Fibroblast of mammary gland (primary cell): ENCODE results near the gene EED.
"Not testable (repeated sequence)": the region's sequence is repeated elsewhere in the genome, so short reads cannot be mapped to it uniquely, and the experiment has no call there.

Experiments
- DNase-seq: peaks from one replicate; pipeline ENCODE4 v3.0.0-alpha.2; 2010; ENCODE audit warnings: low read depth
- H3K4me3 ChIP-seq: 2 replicates; pipeline ENCODE4 v1.5.1; 2011; ENCODE audit warnings: low read depth, mild to moderate bottlenecking, low read length, moderate library complexity; ENCODE audit not compliant: control insufficient read depth
- TF ChIP-seq, protein P1 (sequence below): conservative IDR thresholded peaks from 2 replicates; pipeline ENCODE4 v1.5.1; 2011; ENCODE audit warnings: low read depth, low read length, inconsistent platforms; ENCODE audit not compliant: control insufficient read depth, insufficient read depth

EED gene

DNA sequence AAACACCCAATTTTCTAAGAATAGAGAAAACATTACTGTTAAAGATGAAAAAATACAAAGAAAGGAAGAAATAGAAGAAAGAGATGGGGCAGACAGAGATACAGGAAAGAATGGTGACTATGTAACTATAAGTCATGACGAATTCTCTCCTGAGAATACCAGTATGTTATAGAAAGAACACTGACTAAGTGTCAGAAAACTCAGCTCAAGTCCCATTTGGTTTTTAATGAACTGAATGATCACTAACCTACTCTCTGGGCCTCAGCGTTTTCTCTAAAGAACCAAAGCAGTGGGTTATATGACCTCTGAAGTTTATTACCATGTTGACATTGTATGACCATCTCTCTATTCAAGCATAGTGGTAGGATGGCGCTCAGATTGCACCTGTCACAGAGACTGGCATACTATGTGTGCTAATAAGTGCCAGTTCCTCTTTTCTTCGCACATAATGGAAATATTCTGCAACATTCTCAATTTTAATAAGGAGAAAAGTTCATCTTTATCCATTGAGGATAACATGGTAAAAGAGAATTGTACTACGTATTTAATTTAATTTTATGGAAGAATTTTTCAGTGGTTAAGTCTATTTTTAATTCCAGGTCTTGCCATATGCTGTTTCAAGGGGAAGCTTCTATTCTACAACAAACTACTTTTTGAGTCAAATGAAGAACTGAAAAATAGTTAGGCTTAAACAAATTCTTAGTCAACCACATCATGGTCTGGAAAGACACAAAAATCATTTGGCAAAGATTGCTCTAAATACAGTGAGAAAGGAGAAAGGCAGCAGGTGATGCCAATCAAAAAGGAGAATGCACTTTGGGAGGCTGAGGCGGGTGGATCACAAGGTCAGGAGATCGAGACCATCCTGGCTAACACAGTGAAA is 25.0 kb upstream of the EED start:
- TF ChIP-seq, protein P1, sequence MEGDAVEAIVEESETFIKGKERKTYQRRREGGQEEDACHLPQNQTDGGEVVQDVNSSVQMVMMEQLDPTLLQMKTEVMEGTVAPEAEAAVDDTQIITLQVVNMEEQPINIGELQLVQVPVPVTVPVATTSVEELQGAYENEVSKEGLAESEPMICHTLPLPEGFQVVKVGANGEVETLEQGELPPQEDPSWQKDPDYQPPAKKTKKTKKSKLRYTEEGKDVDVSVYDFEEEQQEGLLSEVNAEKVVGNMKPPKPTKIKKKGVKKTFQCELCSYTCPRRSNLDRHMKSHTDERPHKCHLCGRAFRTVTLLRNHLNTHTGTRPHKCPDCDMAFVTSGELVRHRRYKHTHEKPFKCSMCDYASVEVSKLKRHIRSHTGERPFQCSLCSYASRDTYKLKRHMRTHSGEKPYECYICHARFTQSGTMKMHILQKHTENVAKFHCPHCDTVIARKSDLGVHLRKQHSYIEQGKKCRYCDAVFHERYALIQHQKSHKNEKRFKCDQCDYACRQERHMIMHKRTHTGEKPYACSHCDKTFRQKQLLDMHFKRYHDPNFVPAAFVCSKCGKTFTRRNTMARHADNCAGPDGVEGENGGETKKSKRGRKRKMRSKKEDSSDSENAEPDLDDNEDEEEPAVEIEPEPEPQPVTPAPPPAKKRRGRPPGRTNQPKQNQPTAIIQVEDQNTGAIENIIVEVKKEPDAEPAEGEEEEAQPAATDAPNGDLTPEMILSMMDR: no peak
- H3K4me3 ChIP-seq: no peak overlapping the region
- no peak for DNase-seq

DNA sequence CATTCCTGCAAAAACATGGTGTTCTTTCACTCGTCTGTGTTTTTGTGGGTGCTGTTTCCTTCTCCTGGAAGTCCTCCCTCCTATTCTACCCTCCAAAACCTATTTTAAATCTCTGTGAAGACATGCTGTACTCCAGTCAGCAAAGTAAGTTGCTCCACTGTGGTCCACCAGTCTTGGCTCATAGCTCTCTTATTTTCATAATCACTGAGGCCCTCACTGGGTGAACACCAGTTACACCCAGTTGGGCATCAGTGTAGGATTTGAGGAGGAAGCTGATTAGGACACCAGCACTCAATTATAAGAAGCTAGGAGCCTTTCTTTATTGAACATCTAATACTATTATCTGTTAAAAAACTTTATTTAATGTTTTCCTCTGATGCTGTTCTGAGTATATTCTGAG is 23.9 kb upstream of the EED start:
- H3K4me3 ChIP-seq: no peak overlapping the region
- DNase-seq: no peak
- TF ChIP-seq, protein P1: no peak

DNA sequence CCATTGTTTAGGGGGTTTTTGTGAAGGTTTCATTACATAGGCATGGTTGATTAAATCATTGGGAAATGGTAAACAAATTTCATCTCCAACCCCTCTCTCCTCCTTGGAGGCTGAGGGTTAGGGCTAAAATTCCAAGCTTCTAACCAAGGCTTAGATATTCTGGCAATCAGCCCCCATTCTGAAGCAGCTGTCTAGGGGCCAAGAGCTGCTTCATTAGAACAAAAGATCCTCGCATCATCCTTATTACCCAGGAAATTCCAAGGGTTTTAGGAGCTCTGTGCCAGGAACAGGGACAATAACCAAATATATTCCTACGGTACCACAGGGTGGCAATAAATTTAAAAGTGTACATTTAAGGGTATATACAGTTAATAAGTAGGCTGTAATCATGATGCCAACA is 22.5 kb upstream of the EED start:
- TF ChIP-seq, protein P1: no peak
- DNase-seq: no peak
- H3K4me3 ChIP-seq: no peak overlapping the region

DNA sequence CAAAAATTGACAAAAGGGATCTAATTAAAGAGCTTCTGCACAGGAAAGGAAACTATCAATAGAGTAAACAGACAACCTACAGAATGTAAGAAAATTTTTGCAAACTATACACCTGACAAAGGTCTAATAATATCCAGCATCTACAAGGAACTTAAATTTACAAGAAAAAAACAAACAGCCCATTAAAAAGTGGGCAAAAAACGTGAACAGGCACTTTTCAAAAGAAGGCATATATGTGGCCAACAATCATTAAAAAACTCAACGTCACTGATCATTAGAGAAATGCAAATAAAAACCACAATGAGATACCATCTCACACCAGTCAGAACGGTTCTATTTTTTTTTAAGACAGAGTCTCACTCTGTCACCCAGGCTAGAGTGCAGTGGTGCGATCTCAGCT is 20.0 kb upstream of the EED start:
- not testable (repeated sequence) for DNase-seq, H3K4me3 ChIP-seq

DNA sequence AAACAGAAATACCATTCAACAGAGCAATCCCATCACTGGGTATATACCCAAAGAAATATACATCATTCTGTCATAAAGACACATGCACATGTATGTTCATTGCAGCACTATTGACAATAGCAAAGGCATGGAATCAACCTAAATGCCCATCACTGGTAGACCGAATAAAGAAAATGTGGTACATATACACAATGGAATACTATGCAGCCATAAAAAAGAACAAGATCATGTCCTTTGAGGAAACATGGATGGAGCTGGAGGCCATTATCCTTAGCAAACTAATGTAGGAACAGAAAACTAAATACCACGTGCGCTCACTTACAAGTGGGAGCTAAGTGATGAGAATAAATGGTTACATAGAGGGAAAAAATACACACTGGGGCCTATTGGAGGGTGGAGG is 19.2 kb upstream of the EED start:
- DNase-seq, H3K4me3 ChIP-seq: not testable (repeated sequence)

DNA sequence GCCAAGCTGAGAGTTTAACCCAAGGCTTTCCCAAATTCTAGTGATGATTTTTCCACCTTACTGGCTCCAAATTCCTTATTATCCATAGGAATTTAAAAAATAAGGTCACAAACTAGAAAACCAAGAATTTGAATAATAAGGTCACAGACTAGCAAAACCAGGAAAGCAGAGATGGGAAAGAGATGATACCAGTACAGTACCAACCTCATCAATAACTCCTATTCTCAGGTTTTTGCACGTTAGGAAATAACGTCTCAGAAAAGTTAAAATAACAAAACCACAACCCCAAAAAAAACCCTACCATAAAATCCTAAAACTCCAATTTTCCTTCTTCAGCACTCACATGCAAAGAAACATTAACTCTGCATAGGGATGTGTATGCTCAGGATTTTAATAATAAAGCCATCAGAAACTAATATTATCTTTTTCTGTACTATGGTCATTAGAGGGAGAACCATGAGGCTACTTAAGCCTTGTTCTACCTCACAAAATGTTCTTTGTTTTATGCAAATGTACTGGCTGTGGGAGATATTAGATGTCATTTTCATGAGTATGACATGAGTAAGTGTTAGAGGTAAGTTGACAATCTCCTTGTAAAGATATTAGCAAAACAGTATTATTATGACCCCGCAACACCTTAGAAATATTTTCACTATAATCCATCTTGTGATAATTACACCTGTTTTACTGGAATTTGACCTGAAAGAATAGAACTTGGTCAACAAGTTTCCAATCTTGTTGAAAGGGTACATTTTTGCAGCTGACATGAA is 16.1 kb upstream of the EED start:
- no peak for DNase-seq
- H3K4me3 ChIP-seq: no peak overlapping the region
- TF ChIP-seq, protein P1: no peak

DNA sequence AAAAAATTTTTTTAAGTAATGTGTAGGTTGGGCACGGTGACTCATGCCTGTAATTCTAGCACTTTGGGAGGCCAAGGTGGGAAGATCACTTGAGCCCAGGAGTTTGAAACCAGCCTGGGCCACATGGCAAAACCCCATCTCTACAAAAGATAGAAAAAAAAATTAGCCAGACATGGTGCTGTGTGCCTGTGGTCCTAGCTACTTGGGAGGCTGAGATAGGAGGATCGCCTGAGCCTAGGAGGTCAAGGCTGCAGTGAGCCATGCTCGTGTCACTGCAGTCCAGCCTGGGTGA is 15.6 kb upstream of the EED start:
- DNase-seq, H3K4me3 ChIP-seq: not testable (repeated sequence)

DNA sequence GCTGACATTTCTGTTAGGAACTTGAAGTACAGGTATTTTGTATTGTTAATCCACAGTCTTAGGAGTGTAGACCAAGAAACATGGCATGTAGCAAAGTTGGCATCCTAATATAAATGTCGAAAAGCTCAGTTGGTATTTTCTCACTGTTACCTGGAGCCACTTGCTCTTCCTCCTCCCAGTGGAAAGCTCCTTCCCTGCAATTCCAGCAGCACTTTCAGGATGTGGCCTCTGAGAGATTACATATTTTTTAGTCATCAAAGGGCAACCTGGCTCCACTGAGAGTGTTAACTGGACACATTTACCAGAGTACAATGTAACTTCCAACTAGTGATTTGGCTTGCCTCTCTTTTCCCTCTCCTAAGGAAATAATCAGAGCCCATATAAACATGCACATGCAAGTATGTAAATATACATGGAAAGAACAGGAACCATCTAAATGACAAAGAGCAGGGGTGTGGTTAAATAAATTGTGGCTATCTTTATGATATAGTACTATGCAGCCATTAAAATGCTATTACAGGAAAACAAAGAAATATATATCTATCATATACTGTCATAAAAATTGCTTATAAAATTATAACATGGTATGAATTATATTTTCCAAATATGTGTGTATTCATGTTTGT is 14.3 kb upstream of the EED start:
- H3K4me3 ChIP-seq: no peak overlapping the region
- DNase-seq: no peak
- TF ChIP-seq, protein P1: no peak
